ENCODE results near the gene LGALS14. TPM values are rescaled to one million over a fixed set of nuclear protein-coding genes. Genes with fewer than 3 reads are reported as not detected.
"Not testable (repeated sequence)": the region's sequence is repeated elsewhere in the genome, so short reads cannot be mapped to it uniquely, and the experiment has no call there.

Gene LGALS14
- total RNA-seq, 2 donors from 2014 or later = not detected

GRCh38 chr19:39705578-39706188 lies 1.4 kb downstream of the LGALS14 start:
- ATAC-seq (no peak), DNase-seq (no peak)
- Histone ChIP-seq H3K27me3 (no peaks in the 10 kb centered on the region), H3K27ac (no peak overlapping the region), H3K36me3 (replicated peaks in 1 of 2; ENCODE audit: insufficient read depth in 1 of 2, low read depth in 2 of 2) (no peaks in the 10 kb centered on the region), H3K4me1 (no peaks in the 10 kb centered on the region), H3K4me3 (no peak overlapping the region), H3K9me3 (no peaks in the 10 kb centered on the region)
- intact Hi-C loops (cut with DNase I) = no loop called here
- no peak for TF ChIP-seq CTCF (IDR thresholded peaks at IDR 0.05)
- no peak for TF ChIP-seq POLR2A (IDR thresholded peaks at IDR 0.05)
- 69 to 76% methylated on average over 8 of the region's 8 CpGs for WGBS, 2 donors

GRCh38 chr19:39708594-39708993 lies 4.3 kb downstream of the LGALS14 start:
- H3K36me3 ChIP-seq (replicated peaks in 1 of 2; ENCODE audit: insufficient read depth in 1 of 2, low read depth in 2 of 2) = no peaks in the 10 kb centered on the region
- no peaks in the 10 kb centered on the region for H3K9me3 ChIP-seq
- ATAC-seq = no peak
- no peak overlapping the region for H3K4me3 ChIP-seq
- 62 to 82% methylated on average over 6 of the region's 6 CpGs for WGBS, 2 donors
- no peaks in the 10 kb centered on the region for H3K27me3 ChIP-seq
- no peaks in the 10 kb centered on the region for H3K4me1 ChIP-seq
- intact Hi-C loops (cut with DNase I) = no loop called here
- TF ChIP-seq POLR2A (IDR thresholded peaks at IDR 0.05) (no peak), CTCF (IDR thresholded peaks at IDR 0.05) (no peak)
- DNase-seq = no peak
- H3K27ac ChIP-seq = no peak overlapping the region

GRCh38 chr19:39709026-39709872 lies 5.0 kb downstream of the LGALS14 start:
- Histone ChIP-seq H3K36me3 (replicated peaks in 1 of 2; ENCODE audit: insufficient read depth in 1 of 2, low read depth in 2 of 2) (no peaks in the 10 kb centered on the region), H3K27ac (no peak overlapping the region), H3K4me3 (no peak overlapping the region), H3K27me3 (no peaks in the 10 kb centered on the region), H3K9me3 (no peaks in the 10 kb centered on the region), H3K4me1 (no peaks in the 10 kb centered on the region)
- TF ChIP-seq POLR2A (IDR thresholded peaks at IDR 0.05) = no peak
- TF ChIP-seq CTCF (IDR thresholded peaks at IDR 0.05) = no peak
- no peak for ATAC-seq
- WGBS, 2 donors = 79 to 81% methylated on average over 5 of the region's 5 CpGs
- DNase-seq = no peak
- intact Hi-C loops (cut with DNase I) = no loop called here

GRCh38 chr19:39710333-39710890 lies 6.1 kb downstream of the LGALS14 start:
- Histone ChIP-seq H3K4me3 (no peak overlapping the region), H3K36me3 (replicated peaks in 1 of 2; ENCODE audit: insufficient read depth in 1 of 2, low read depth in 2 of 2) (no peaks in the 10 kb centered on the region), H3K27me3 (no peaks in the 10 kb centered on the region), H3K27ac (no peak overlapping the region), H3K9me3 (no peaks in the 10 kb centered on the region), H3K4me1 (no peaks in the 10 kb centered on the region)
- DNase-seq (no peak), ATAC-seq (no peak)
- WGBS, 2 donors = 85 to 88% methylated on average over 4 of the region's 4 CpGs
- TF ChIP-seq POLR2A (IDR thresholded peaks at IDR 0.05) (no peak), CTCF (IDR thresholded peaks at IDR 0.05) (no peak)
- intact Hi-C loops (cut with DNase I) = no loop called here

GRCh38 chr19:39720144-39720543 lies 15.9 kb downstream of the LGALS14 start:
- H3K36me3 ChIP-seq (replicated peaks in 1 of 2; ENCODE audit: insufficient read depth in 1 of 2, low read depth in 2 of 2); ATAC-seq; H3K27me3 ChIP-seq; DNase-seq; H3K4me3 ChIP-seq; H3K9me3 ChIP-seq; intact Hi-C loops (cut with DNase I); H3K27ac ChIP-seq; H3K4me1 ChIP-seq: not testable (repeated sequence)
- 77 to 78% methylated on average over 3 of the region's 3 CpGs for WGBS, 2 donors

Data from body of pancreas (tissue), 4 donors.